ENCODE results near the gene LRRC49. TPM values are rescaled to one million over a fixed set of nuclear protein-coding genes. Genes with fewer than 3 reads are reported as not detected.

Gene LRRC49
- total and polyA plus RNA-seq, 2 of the 13 experiments (the other 11 are each of a cell fraction or from before 2014, with no cell fraction given) = 0.57 to 1.00 TPM

- TF ChIP-seq ZNF646 (CRISPR knock-in tag; IDR thresholded peaks at IDR 0.05) (0 out of 2 replicates have a peak, but pooled peaks have one; percentile 58), E2F5 (CRISPR knock-in tag; conservative IDR thresholded peaks at IDR 0.05) (peak; percentile 96), PPARG (CRISPR knock-in tag; conservative IDR thresholded peaks at IDR 0.05) (no peak), ZNF124 (CRISPR knock-in tag; IDR thresholded peaks at IDR 0.05) (peak; percentile 48; the same call in 1 of the 2 replicates), KDM5B (CRISPR knock-in tag; IDR thresholded peaks at IDR 0.05; ENCODE audit: borderline replicate concordance) (peak; percentile 76; the same call in 1 of the 2 replicates), KLF16 (CRISPR knock-in tag; IDR thresholded peaks at IDR 0.05) (peak in 1 of 2 experiments; percentile 81; a peak in 2 of 4 replicates), ZNF687 (CRISPR knock-in tag; IDR thresholded peaks at IDR 0.05) (peak; percentile 90), ZBTB49 (CRISPR knock-in tag; IDR thresholded peaks at IDR 0.05; ENCODE audit: borderline replicate concordance) (0 out of 2 replicates have a peak, but pooled peaks have one; percentile 39), PHF8 (CRISPR knock-in tag; IDR thresholded peaks at IDR 0.05) (peak; percentile 84), NCOA5 (CRISPR knock-in tag; IDR thresholded peaks at IDR 0.05) (no peak), CBX1 (IDR thresholded peaks at IDR 0.05; ENCODE audit: low read depth) (peak; percentile 82), ZNF605 (CRISPR knock-in tag; IDR thresholded peaks at IDR 0.05) (peak; percentile 78), ZNF616 (CRISPR knock-in tag; IDR thresholded peaks at IDR 0.05; ENCODE audit: low read depth) (no peak), ZSCAN22 (CRISPR knock-in tag; IDR thresholded peaks at IDR 0.05) (no peak)
These were observed at the start of gene LRRC49, which contains the start of gene THAP10 (continued) for GRCh38 chr15:70892002-70892911.

Measured in HepG2 (cell line).